HG02840 (cell line): ENCODE results near the gene CRYGD.

Source experiments
- ATAC-seq: cut with Tn5 transposase; IDR thresholded peaks from one replicate; pipeline ENCODE4 v1.9.1; 2021; ENCODE audit warnings: mild to moderate bottlenecking, moderate library complexity, moderate number of reproducible peaks; ENCODE audit not compliant: unreplicated experiment, low FRiP score

The CRYGD gene

DNA sequence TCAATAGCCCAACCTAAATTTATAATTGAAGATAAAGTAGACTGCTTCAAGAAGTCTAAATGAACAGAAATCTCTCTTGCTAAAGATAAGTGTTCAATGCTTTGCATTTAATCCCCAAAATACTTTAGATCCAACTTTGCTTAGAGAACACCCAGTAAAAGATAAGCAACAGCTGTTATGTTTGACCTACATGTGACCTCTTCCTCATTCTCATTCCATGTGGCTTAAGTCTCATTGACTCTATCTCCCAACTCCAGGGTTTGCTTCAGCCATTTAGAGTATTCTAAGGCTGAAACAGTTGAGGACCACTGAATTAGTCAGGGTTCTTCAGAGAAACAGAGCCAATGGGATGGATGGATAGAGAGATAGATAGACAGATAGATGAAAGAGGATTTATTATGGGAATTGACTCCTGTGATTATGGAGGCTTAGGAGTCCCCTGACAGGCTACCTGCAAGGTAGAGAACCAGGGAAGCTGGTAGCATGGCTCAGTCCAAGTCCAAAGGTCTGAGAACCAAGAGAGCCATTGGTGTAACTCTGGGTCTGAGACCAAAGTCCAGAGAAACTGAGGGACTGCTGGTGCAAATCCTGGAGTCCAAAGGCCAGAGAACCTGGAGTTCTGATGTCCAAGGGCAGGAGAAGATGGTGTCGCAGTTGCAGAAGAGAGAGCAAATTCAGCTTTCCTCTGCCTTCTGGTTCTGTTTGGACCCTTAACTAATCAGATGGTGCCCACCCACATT lies 32.1 kb downstream of the CRYGD start:
- ATAC-seq: no peak

GRCh38 chr2:208090420-208090819 lies 33.9 kb downstream of the CRYGD start:
- ATAC-seq: no peak

- ATAC-seq: no peak
These were observed 38.3 kb downstream of the CRYGD start for GRCh38 chr2:208086029-208086428.

DNA sequence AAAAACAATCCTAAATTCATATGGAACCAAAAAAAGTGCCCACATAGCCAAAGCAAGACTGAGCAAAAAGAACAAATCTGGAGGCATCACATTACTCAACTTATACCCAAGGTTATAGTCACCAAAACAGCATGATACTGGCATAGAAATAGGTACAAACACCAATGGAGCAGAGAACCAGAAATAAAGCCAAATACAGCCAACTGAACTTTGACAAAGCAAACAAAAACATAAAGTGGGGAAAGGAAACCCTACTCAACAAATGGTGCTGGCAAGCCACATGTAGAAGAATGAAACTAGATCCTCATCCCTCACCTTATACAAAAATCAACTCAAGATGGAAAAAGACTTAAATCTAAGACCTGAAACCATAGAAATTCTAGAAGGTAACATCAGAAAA lies 40.5 kb downstream of the CRYGD start:
- ATAC-seq: no peak

DNA sequence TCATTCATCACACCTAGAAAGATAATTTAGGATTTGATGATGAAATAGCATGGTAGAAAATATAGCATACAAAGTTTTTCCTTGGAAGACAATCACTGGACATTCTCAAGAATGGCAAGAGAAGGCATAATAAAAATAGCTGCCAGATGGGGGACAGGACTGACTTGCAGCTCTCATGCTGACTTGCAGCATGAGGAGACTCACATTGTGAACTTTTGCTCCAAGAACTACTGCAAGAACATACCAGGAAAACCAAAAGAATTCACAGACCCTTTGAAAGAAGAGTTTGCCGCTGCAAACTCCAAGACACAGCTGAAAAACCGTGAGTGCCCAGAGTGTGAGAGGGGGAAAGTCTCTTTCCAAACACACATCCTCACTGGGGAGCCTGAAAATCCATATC lies 47.0 kb downstream of the CRYGD start:
- no peak for ATAC-seq

- no peak for ATAC-seq
These were observed 49.5 kb downstream of the CRYGD start for GRCh38 chr2:208074610-208075356.

GRCh38 chr2:208072250-208072892 lies 52.0 kb downstream of the CRYGD start:
- ATAC-seq: peak; percentile 67
